Astrocyte of the cerebellum (primary cell): ENCODE data around the gene PDE6A.
"Not testable (repeated sequence)": the region's sequence is repeated elsewhere in the genome, so short reads cannot be mapped to it uniquely, and the experiment has no call there.

ENCODE experiments used
- DNase-seq: peaks from one replicate; pipeline ENCODE4 v3.0.0-alpha.2; 2011; ENCODE audit warnings: low read depth
- H3K4me3 ChIP-seq: 2 replicates; pipeline ENCODE4 v1.5.1; 2011; ENCODE audit warnings: mild to moderate bottlenecking, low read depth, low read length, moderate library complexity
- in situ Hi-C: cut with HindIII; loops from 2 replicates; pipeline ENCODE4 v1.10.0; 2017; ENCODE audit warnings: low sequenced_read_pairs
- TF ChIP-seq, protein P1 (sequence below): IDR thresholded peaks from 2 replicates; pipeline ENCODE4 v1.5.1; 2012; ENCODE audit warnings: low read length, low read depth, moderate library complexity, mild to moderate bottlenecking; ENCODE audit errors: missing control alignments

The PDE6A gene

DNA sequence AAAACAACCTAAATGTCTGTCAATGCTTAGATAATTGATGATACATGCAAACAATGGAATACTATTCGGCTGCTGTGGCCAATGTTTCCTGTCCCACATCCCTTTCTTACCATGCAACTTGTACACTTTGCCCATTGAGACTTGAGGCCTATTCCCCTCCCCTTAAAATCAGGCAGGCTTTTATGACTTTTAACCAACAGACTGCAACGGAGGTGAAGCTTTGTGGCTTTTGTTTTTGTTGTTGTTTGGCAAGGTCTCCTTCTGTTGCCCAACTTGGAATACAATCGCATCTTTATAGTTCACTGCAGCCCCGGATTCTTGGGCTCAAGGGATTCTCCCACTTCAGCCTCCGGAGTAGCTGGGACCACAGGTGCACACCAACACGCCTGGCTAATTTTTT lies 10.2 kb upstream of the PDE6A start:
- DNase-seq = no peak
- TF ChIP-seq, protein P1, sequence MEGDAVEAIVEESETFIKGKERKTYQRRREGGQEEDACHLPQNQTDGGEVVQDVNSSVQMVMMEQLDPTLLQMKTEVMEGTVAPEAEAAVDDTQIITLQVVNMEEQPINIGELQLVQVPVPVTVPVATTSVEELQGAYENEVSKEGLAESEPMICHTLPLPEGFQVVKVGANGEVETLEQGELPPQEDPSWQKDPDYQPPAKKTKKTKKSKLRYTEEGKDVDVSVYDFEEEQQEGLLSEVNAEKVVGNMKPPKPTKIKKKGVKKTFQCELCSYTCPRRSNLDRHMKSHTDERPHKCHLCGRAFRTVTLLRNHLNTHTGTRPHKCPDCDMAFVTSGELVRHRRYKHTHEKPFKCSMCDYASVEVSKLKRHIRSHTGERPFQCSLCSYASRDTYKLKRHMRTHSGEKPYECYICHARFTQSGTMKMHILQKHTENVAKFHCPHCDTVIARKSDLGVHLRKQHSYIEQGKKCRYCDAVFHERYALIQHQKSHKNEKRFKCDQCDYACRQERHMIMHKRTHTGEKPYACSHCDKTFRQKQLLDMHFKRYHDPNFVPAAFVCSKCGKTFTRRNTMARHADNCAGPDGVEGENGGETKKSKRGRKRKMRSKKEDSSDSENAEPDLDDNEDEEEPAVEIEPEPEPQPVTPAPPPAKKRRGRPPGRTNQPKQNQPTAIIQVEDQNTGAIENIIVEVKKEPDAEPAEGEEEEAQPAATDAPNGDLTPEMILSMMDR = no peak
- in situ Hi-C loops = no loop called here
- H3K4me3 ChIP-seq = no peak overlapping the region

DNA sequence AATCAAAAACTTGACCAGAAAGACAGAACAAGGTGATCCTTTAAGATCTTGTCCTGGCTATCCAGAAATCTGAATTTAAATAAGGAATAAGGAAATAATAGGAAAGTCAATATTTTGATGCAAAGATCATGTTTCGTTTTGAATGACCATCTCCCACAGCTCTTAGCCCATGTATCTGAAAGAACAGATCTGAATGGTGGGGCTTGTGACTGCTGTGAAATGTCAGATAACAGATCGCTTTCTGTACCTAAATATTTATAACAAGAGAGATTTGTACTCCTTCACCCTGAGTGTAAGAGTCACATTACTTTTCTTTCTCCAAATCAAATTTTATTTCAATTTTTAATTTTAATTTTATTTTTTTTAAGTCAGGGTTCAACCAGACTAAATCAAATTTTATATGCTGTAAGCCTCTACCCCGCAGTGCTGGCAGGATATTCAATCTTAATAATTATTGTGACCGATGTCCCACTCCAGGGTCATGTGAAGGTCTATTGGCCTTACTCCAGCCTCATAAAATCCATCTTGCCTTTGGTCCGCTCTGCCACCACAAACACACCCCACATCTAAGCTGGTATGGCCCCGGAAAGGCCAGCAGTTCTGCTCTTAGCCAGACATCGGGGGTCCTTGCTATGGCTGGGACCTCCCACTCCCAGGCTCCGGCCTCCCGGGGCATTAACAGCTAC lies 9.0 kb upstream of the PDE6A start:
- no peak for DNase-seq
- in situ Hi-C loops = no loop called here
- H3K4me3 ChIP-seq = no peak overlapping the region
- TF ChIP-seq, protein P1 = no peak

DNA sequence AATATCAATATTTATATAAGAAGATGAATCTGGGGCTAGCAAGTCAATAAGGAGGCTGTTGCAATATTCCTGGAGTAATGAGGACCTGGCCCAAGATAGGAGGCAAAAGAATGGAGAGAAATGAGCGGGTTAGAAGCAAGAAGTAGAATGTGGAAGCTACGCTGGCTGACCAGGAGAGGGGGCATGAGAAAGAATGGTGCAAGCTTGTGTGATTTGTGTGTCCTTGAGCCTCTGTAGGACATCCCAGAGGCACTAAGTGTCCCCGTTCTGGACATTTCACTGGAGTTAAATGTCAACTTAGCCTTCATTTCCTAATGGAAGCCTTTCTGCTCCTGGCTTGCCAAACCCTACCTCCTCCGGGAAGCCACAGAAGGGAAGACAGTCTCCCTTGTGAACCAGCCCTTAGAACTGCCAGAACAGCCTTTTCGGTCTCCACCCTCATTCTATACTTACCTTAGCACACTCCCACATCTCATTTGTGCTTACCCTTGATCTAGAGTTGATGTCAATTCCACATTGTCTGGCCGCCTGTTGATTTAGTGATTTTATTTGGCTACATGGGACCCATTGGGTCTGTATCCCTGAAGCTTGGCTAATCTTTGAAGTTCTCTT lies 6.7 kb upstream of the PDE6A start:
- no peak overlapping the region for H3K4me3 ChIP-seq
- in situ Hi-C loops = no loop called here
- TF ChIP-seq, protein P1 = no peak
- no peak for DNase-seq

DNA sequence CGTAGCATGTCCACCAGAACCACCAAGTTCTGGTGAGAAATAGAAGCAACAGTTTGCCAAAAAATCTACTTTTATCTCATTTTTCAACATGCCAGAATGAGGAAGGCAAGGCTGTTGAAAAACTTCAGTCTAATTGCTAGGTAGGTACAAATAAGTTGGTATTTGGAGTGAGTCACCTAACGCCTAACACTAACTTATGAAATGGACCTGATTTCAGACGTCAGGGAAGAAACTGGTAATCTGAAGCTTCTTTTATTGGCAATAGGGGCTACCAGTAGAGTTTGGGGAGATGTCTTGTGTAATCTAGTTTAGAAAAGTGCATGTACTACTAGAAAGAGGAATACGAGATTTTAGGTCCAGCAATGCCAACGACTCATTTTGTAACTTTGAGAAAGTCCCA lies 4.4 kb upstream of the PDE6A start:
- TF ChIP-seq, protein P1 = no peak
- H3K4me3 ChIP-seq = no peak overlapping the region
- in situ Hi-C loops = loop anchor here (5.0 to 10.0 kb wide), 2 partner anchors 56 to 97 kb away; partner anchors contain the start of genes HMGXB3 and TIGD6
- no peak for DNase-seq

DNA sequence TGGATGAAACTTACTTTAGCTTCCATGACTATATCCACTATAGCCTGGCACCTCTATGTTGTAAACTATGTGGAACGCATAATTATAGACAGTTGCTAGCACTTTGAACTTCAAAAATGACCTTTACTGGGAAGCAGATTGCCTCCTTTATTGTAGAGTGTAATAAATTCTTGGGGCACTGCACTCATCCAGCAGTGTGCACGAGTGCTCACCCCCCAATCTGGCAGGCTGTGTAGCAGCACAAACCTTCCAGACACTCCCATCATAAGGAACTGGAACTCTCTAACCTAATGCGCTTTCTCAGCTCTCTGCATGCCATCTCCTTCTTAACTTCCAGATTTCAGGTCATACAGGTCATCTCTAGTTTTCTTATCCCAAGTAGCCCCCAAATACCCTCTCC lies 1.5 kb upstream of the PDE6A start:
- no peak for DNase-seq
- TF ChIP-seq, protein P1 = no peak
- H3K4me3 ChIP-seq = no peak overlapping the region
- in situ Hi-C loops = loop anchor here (5.0 to 10.0 kb wide), 2 partner anchors 59 to 94 kb away; partner anchors contain the start of genes HMGXB3 and TIGD6

DNA sequence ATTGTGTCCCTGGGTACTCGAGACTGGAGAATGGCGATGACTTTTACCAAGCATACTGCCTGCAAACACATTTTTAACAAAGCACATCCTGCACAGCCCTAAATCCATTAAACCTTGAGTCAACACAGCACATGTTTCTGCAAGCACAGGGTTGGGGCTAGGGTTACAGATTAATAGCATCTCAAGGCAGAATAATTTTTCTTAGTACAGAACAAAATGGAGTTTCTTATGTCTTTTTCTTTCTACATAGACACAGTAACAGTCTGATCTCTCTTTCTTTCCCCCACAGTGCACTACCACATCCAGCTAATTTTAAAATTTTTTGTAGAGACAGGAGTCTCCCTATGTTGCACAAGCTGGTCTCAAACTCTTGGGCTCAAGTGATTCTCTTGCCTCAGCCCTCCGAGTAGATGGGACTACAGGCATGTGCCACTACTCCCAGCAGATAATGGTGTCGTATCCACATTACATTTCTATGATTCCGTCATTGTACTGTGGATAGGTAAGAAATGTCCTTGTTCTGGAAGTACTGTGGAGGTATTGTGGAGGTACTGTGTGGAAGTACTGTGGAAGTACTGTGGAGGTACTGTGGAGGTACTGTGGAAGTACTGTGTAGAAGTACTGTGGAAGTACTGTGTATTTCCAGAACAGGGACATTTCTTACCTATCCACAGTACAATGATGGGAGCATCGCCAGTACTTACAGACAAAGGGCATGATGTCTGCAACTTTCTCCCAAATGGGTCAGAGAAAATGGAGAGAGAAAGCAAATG lies 1.2 kb downstream of the PDE6A start:
- DNase-seq, H3K4me3 ChIP-seq: not testable (repeated sequence)
- in situ Hi-C loops = loop anchor here (10.0 kb wide), 1 partner anchor 61 kb away; the partner anchor contains the start of genes HMGXB3 and TIGD6

DNA sequence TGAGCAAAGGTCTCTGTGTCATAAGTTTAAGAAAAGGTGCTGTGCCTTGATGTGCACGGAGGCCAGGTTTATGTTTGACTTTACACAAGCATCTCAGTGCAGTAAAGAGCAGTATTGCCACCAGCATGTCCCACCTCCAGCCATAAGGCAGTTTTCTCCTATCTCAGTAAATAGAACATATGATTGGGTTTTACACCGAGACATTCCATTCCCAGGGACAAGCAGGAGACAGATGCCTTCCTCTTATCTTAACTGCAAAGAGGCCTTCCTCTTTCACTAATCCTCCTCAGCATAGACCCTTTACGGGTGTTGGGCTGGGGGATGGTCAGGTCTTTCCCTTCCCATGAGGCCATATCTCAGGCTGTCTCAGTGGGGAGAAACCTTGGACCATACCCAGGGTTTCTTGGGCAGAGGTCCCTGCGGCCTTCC lies 1.8 kb downstream of the PDE6A start:
- in situ Hi-C loops = loop anchor here (10.0 kb wide), 1 partner anchor 62 kb away; the partner anchor contains the start of genes HMGXB3 and TIGD6
- not testable (repeated sequence) for DNase-seq, H3K4me3 ChIP-seq
